Spleen (tissue), 11 donors: Measurements from ENCODE around the gene KCP. TPM values are rescaled to one million over a fixed set of nuclear protein-coding genes. Genes with fewer than 3 reads are reported as not detected.
A peak's percentile ranks its signal among the peaks of the same experiment; 100 is the strongest.

Experiments
- DNase-seq: peaks from one replicate; pipeline ENCODE4 v3.0.0-alpha.2; 2020
- H3K27ac ChIP-seq, 8 donors: fragments of 200-600 bp; sonication (generic) in 7 of 8; 1 replicate in 4 of 8; 2 replicates in 4 of 8; pipeline versions ENCODE4 v1.5.0 to v1.8.0; 2016 to 2021; ENCODE audit warnings: inconsistent platforms in 4 of 8, mild to moderate bottlenecking in 4 of 8, moderate library complexity in 1 of 8
- H3K27me3 ChIP-seq, 7 donors: fragments of 200-600 bp; sonication (generic) in 6 of 7; replicated peaks in 1 of 7; 1 replicate in 4 of 7; 2 replicates in 3 of 7; pipeline versions ENCODE4 v1.5.0 to v1.8.0; 2016 to 2021; ENCODE audit warnings: inconsistent platforms in 3 of 7, mild to moderate bottlenecking in 1 of 7
- H3K36me3 ChIP-seq, 6 donors: fragments of 200-600 bp; sonication (generic) in 5 of 6; 1 replicate in 4 of 6; 2 replicates in 2 of 6; pipeline versions ENCODE4 v1.5.0 to v1.8.0; 2016 to 2021; ENCODE audit warnings: inconsistent platforms in 2 of 6
- H3K4me1 ChIP-seq, 6 donors: fragments of 200-600 bp; sonication (generic) in 5 of 6; 1 replicate in 3 of 6; 2 replicates in 3 of 6; pipeline versions ENCODE4 v1.5.0 to v1.8.0; 2016 to 2021; ENCODE audit warnings: inconsistent platforms in 3 of 6
- H3K4me3 ChIP-seq, 8 donors: fragments of 200-600 bp; sonication (generic) in 7 of 8; 1 replicate in 4 of 8; 2 replicates in 4 of 8; pipeline versions ENCODE4 v1.5.0 to v1.8.0; 2016 to 2021; ENCODE audit warnings: inconsistent platforms in 4 of 8, mild to moderate bottlenecking in 4 of 8, moderate library complexity in 2 of 8
- H3K9me3 ChIP-seq, 8 donors: fragments of 200-600 bp; sonication (generic) in 7 of 8; 1 replicate in 4 of 8; 2 replicates in 4 of 8; pipeline versions ENCODE4 v1.5.0 to v1.8.0; 2016 to 2021; ENCODE audit warnings: inconsistent platforms in 4 of 8
- CTCF ChIP-seq, 11 experiments: fragments of 200-600 bp in 7 of 11; fragments of 450-650 bp in 4 of 11; sonication (generic) in 4 of 11; IDR thresholded peaks in 8 of 11; conservative IDR thresholded peaks in 3 of 11; 1 replicate in 7 of 11; 2 replicates in 4 of 11; pipeline versions ENCODE4 v1.4.0 to v1.8.0; 2016 to 2021; ENCODE audit warnings: antibody characterized with exemption in 11 of 11, inconsistent platforms in 4 of 11, mild to moderate bottlenecking in 1 of 11
- POLR2A ChIP-seq, 3 donors: fragments of 450-650 bp; IDR thresholded peaks; one replicate each; pipeline ENCODE4 v1.5.1; 2017; ENCODE audit warnings: antibody characterized with exemption in 3 of 3, mild to moderate bottlenecking in 1 of 3
- POLR2AphosphoS5 ChIP-seq, 3 donors: sonication (generic); formaldehyde crosslinking; IDR thresholded peaks; one replicate each; pipeline ENCODE4 v1.5.1; 2017; ENCODE audit warnings: antibody characterized with exemption in 3 of 3
- WGBS, 5 donors: extraction: QIAGEN DNeasy Blood & Tissue Kit in 3 of 5; methylation state at CpG; one replicate each; pipeline versions ENCODE4 v1.1.5 to v1.1.7; 2013 to 2018; 5-methylcytosine and 5-hydroxymethylcytosine counted together
- intact Hi-C: fragments of 100-400 bp; cut with DNase I; formaldehyde crosslinking; loops from one replicate; pipeline ENCODE4 v1.15.0; 2023; ENCODE audit warnings: low total_unique reads
- polyA plus RNA-seq, 3 donors: library from polyadenylated mRNA; stranded (reverse); fragments of 200-250 nt; gene quantifications; one replicate each; pipeline ENCODE4 v1.2.1, GENCODE V29; 2013
- total RNA-seq, 7 donors: library from RNA; depleted of rRNA in 3 of 7; stranded (reverse); fragments of >200 nt in 3 of 7; fragmentation: NEBNext Ultra II Directional in 4 of 7; extraction: Animal tissue kit (Norgen Biotek cat#: 25700) in 4 of 7; gene quantifications; one replicate each; pipeline versions ENCODE4 v1.1.0 to v1.2.1, GENCODE V29; 2016 to 2021
- donor health status: healthy with polysubstance abuse.
- donor health status: DM: no; HTN: no; CAD: no; lungs with moderate emphysema.
- donor health status: DM: no; HTN: no; CAD: no.
- donor health status: Bipolar disorder and iron deficiency.
- donor health status: healthy.
- donor health status: DM: no; HTN: no; CAD: no.
- donor health status: DM: yes; HTN: yes; CAD: no.

KCP gene
- total and polyA plus RNA-seq, 10 donors, result 0.06 to 2.1 (median 0.71) TPM

GRCh38 chr7:128843938-128844621 is 66.4 kb downstream of the KCP start:
- H3K4me1 ChIP-seq, result peaks cover 0 to 7% (median 2%) of the 10 kb centered on the region in 6 donors
- intact Hi-C loops, result no loop called here
- 88 to 96% (median 93%) methylated on average over 11 to 17 of the region's 17 CpGs for WGBS, 5 donors
- H3K4me3 ChIP-seq, result no peak overlapping the region
- TF ChIP-seq CTCF (IDR thresholded peaks at IDR 0.05 in 8 of 11, conservative IDR thresholded peaks at IDR 0.05 in 3 of 11) (no peak), POLR2A (IDR thresholded peaks at IDR 0.05) (no peak), POLR2AphosphoS5 (IDR thresholded peaks at IDR 0.05) (no peak)
- no peaks in the 10 kb centered on the region for H3K9me3 ChIP-seq
- DNase-seq, result no peak
- H3K27me3 ChIP-seq, result no peaks in the 10 kb centered on the region
- no peak overlapping the region for H3K27ac ChIP-seq
- H3K36me3 ChIP-seq, result no peaks in the 10 kb centered on the region

GRCh38 chr7:128842674-128843641 is 67.6 kb downstream of the KCP start:
- Histone ChIP-seq H3K4me3 (no peak overlapping the region), H3K4me1 (peaks cover 0 to 7% (median 2%) of the 10 kb centered on the region in 6 donors), H3K36me3 (no peaks in the 10 kb centered on the region), H3K27ac (no peak overlapping the region), H3K9me3 (no peaks in the 10 kb centered on the region), H3K27me3 (no peaks in the 10 kb centered on the region)
- intact Hi-C loops, result no loop called here
- TF ChIP-seq POLR2AphosphoS5 (IDR thresholded peaks at IDR 0.05) (no peak), CTCF (IDR thresholded peaks at IDR 0.05 in 8 of 11, conservative IDR thresholded peaks at IDR 0.05 in 3 of 11) (no peak), POLR2A (IDR thresholded peaks at IDR 0.05) (no peak)
- WGBS, 5 donors, result 87 to 97% (median 94%) methylated on average over 33 to 38 of the region's 38 CpGs
- no peak for DNase-seq

- no peak for TF ChIP-seq POLR2A (IDR thresholded peaks at IDR 0.05)
- peak; percentile 24 to 89 (median 67) for TF ChIP-seq CTCF (IDR thresholded peaks at IDR 0.05 in 8 of 11, conservative IDR thresholded peaks at IDR 0.05 in 3 of 11)
- no peak for TF ChIP-seq POLR2AphosphoS5 (IDR thresholded peaks at IDR 0.05)
- H3K4me1 ChIP-seq, result peaks cover 0 to 7% (median 2%) of the 10 kb centered on the region in 6 donors
- no peaks in the 10 kb centered on the region for H3K9me3 ChIP-seq
- DNase-seq, result no peak
- WGBS, 5 donors, result 45 to 55% (median 49%) methylated on average over 23 to 35 of the region's 35 CpGs
- H3K27me3 ChIP-seq, result no peaks in the 10 kb centered on the region
- no peaks in the 10 kb centered on the region for H3K36me3 ChIP-seq
- intact Hi-C loops, result no loop called here
- H3K4me3 ChIP-seq, result no peak overlapping the region
- H3K27ac ChIP-seq, result no peak overlapping the region
These were observed 68.4 kb downstream of the KCP start for GRCh38 chr7:128841921-128842673.
